HG03039 (cell line): ENCODE data around the gene MAGEA9B.
"Not testable (repeated sequence)": the region's sequence is repeated elsewhere in the genome, so short reads cannot be mapped to it uniquely, and the experiment has no call there.

Source experiments
- ATAC-seq: cut with Tn5 transposase; IDR thresholded peaks from one replicate; pipeline ENCODE4 v1.9.1; 2021; ENCODE audit warnings: mild to moderate bottlenecking, moderate library complexity; ENCODE audit not compliant: unreplicated experiment

The MAGEA9B gene

DNA sequence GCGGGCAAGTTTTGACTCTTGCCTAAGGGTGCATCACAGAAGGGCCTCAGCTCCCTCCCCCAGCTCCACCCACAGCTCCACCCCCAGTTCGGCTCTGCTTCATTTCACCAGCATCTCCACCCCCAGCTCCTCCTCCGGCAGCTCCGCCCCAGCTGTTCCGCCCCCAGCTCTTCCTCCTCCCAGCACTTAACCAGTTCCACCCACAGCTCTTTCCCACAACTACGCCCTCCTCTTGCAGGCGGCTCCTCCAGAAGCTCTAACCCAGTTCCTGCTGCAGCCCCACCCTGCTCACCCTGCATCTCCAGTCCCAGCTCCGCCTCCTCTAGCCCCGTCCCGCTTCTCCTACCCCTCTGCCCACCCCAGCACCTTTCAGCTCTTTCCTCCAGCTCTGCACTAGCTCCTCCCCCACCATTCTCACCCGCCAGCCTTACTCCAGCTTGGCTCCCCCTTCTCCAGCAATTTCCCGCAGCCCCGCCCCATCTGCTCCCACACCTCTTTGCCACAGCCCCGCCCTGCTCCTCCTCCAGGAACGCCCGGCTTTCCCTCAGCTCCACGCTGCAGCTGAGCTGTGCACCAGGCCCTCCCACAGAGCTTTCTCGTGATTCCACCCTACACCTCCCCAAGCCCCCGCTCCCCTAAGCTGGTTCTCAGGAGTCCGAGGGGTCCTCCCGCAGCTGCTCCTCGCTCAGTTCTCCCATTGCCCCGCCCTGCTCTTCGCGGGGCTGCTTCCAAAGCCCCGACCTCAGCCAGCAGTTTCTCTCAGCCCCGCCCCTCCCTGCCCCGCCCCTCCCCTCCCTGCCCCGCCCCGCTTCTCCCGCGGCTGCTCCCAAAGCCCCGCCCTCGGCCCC, 47.8 kb downstream of the MAGEA9B start:
- ATAC-seq: peak; percentile 30

GRCh38 chrX:149537474-149537873, 49.8 kb downstream of the MAGEA9B start:
- not testable (repeated sequence) for ATAC-seq

DNA sequence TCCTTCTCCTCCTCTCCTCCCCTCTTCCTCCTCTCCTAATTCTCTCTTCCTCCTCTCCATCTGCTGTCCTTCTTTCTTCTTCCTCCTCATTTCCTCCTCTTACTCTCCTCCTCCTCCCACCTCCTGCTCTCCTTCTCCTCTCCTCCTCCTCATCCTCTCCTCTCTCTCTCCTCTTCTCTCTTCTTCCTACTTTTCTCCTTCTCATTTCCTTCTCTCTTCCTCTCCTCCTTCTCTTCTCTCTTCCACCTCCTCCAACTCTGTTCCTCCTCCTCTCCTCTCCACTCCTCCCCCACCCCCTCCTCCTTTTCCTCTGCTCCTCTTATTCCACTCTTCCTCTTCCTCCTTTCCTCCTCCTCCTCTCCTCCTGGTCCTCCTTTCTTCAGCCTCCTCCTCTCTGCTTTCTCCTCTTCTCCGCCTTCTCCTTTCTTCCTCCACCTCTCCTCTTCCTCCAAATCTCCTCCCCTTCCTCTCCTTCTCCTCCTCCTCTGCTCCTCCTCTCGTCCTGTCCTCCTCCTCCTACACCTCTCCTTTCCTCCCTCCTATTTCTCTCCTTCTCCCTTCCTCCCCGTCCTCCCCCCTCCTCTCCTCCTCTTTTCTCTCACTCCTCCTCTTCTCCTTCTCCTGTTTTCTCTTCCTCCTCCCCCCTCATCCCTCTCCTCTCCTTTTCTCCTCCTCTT, 52.2 kb downstream of the MAGEA9B start:
- not testable (repeated sequence) for ATAC-seq

GRCh38 chrX:149533999-149534398, 53.3 kb downstream of the MAGEA9B start:
- ATAC-seq: not testable (repeated sequence)

DNA sequence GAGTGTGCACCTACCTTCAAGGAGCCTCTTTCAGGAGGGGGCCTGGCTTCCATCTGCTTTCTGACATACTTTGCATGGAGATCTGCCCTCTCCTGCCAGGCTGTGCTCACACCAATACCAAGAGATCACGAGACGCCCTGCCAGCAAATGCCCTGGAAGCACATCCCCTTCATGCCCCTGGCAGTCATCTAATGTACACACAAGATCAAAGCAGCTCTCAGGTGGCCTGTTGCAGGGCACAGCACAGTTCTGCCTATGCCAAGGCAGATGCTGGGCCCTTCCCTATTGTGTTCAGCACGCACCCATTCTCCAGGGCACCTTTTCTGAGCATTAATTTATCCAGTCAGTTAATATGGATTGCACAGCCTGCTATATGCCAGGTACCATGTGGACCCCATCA, 54.4 kb downstream of the MAGEA9B start:
- not testable (repeated sequence) for ATAC-seq
